DOHH2 (cell line): Measurements from ENCODE around the gene ADAMTSL1.

Experiments used
- H3F3A ChIP-seq: fragments of 200-600 bp; sonication (generic), shearing (Covaris generic); 2 replicates; pipeline ENCODE4 v1.6.0; 2016; ENCODE audit warnings: antibody characterized with exemption, mild to moderate bottlenecking; ENCODE audit not compliant: control insufficient read depth, insufficient read depth
- H3K27ac ChIP-seq: fragments of 200-600 bp; sonication (generic); 2 replicates; pipeline ENCODE4 v1.5.1; 2014; ENCODE audit warnings: low read depth, mild to moderate bottlenecking, low read length, moderate library complexity
- H3K27me3 ChIP-seq: fragments of 200-600 bp; sonication (generic); 2 replicates; pipeline ENCODE4 v1.6.1; 2014; ENCODE audit warnings: mild to moderate bottlenecking, low read length, mixed read lengths; ENCODE audit not compliant: control insufficient read depth
- H3K36me3 ChIP-seq: fragments of 200-600 bp; sonication (generic); 2 replicates; pipeline ENCODE4 v1.6.1; 2014; ENCODE audit warnings: mild to moderate bottlenecking, low read length, moderate library complexity, mixed read lengths; ENCODE audit not compliant: control insufficient read depth
- H3K4me1 ChIP-seq: fragments of 200-600 bp; sonication (generic); 2 replicates; pipeline ENCODE4 v1.6.1; 2014; ENCODE audit warnings: mild to moderate bottlenecking, low read length, mixed read lengths; ENCODE audit not compliant: control insufficient read depth
- H3K4me2 ChIP-seq: fragments of 200-600 bp; sonication (generic); 2 replicates; pipeline ENCODE4 v1.6.0; 2014; ENCODE audit warnings: mild to moderate bottlenecking, low read length, moderate library complexity
- H3K4me3 ChIP-seq: fragments of 200-600 bp; sonication (generic); 2 replicates; pipeline ENCODE4 v1.5.1; 2014; ENCODE audit warnings: mild to moderate bottlenecking, low read length, mixed read lengths
- H3K79me2 ChIP-seq: fragments of 200-600 bp; sonication (generic); 2 replicates; pipeline ENCODE4 v1.6.1; 2014; ENCODE audit warnings: mild to moderate bottlenecking, low read length, mixed read lengths; ENCODE audit not compliant: control insufficient read depth
- H3K9me2 ChIP-seq: fragments of 200-600 bp; sonication (generic); replicated peaks from 2 replicates; pipeline ENCODE4 v1.6.1; 2014; ENCODE audit warnings: mild to moderate bottlenecking, low read length, mixed read lengths; ENCODE audit not compliant: control insufficient read depth
- H3K9me3 ChIP-seq: fragments of 200-600 bp; sonication (generic); 2 replicates; pipeline ENCODE4 v1.6.1; 2014; ENCODE audit warnings: antibody characterized with exemption, low read length, mixed read lengths; ENCODE audit not compliant: control insufficient read depth, insufficient read depth
- H4K20me1 ChIP-seq: fragments of 200-600 bp; sonication (generic); 2 replicates; pipeline ENCODE4 v1.6.0; 2014; ENCODE audit warnings: low read depth, mild to moderate bottlenecking, antibody characterized with exemption, low read length, moderate library complexity; ENCODE audit not compliant: control insufficient read depth, insufficient read depth
- CTCF ChIP-seq: fragments of 200-600 bp; sonication (generic); IDR thresholded peaks from one replicate; pipeline ENCODE4 v1.5.1; 2014; ENCODE audit warnings: antibody characterized with exemption, mild to moderate bottlenecking, low read depth, low read length; ENCODE audit not compliant: poor library complexity, severe bottlenecking
- EZH2phosphoT487 ChIP-seq: fragments of 200-600 bp; sonication (generic); IDR thresholded peaks from 2 replicates; pipeline ENCODE4 v1.6.1; 2017; ENCODE audit warnings: borderline replicate concordance, mild to moderate bottlenecking, antibody characterized with exemption, low read length, moderate library complexity, mixed read lengths

ADAMTSL1 gene

GRCh38 chr9:18805386-18805785, 331.4 kb downstream of the ADAMTSL1 start:
- no peak overlapping the region for H3K4me2 ChIP-seq
- no peaks in the 10 kb centered on the region for H3F3A ChIP-seq
- no peaks in the 10 kb centered on the region for H3K9me3 ChIP-seq
- no peak overlapping the region for H3K27ac ChIP-seq
- no peaks in the 10 kb centered on the region for H3K36me3 ChIP-seq
- H3K27me3 ChIP-seq, result no peaks in the 10 kb centered on the region
- H4K20me1 ChIP-seq, result no peaks in the 10 kb centered on the region
- H3K9me2 ChIP-seq, result no peaks in the 10 kb centered on the region
- H3K4me1 ChIP-seq, result no peaks in the 10 kb centered on the region
- TF ChIP-seq CTCF (no peak), EZH2phosphoT487 (no peak)
- H3K79me2 ChIP-seq, result no peaks in the 10 kb centered on the region
- H3K4me3 ChIP-seq, result no peak overlapping the region

- H3K9me3 ChIP-seq, result no peaks in the 10 kb centered on the region
- no peaks in the 10 kb centered on the region for H3K9me2 ChIP-seq
- no peaks in the 10 kb centered on the region for H3K4me1 ChIP-seq
- no peaks in the 10 kb centered on the region for H3K27me3 ChIP-seq
- H3K27ac ChIP-seq, result no peak overlapping the region
- H3K4me3 ChIP-seq, result no peak overlapping the region
- no peaks in the 10 kb centered on the region for H3K79me2 ChIP-seq
- no peak overlapping the region for H3K4me2 ChIP-seq
- no peaks in the 10 kb centered on the region for H3K36me3 ChIP-seq
- H4K20me1 ChIP-seq, result no peaks in the 10 kb centered on the region
- H3F3A ChIP-seq, result no peaks in the 10 kb centered on the region
- no peak for TF ChIP-seq EZH2phosphoT487
- TF ChIP-seq CTCF, result no peak
Observed at GRCh38 chr9:18806232-18807080, 332.5 kb downstream of the ADAMTSL1 start.

GRCh38 chr9:18810581-18810980, 336.6 kb downstream of the ADAMTSL1 start:
- H3K36me3 ChIP-seq, result no peaks in the 10 kb centered on the region
- H3K27me3 ChIP-seq, result no peaks in the 10 kb centered on the region
- no peak overlapping the region for H3K27ac ChIP-seq
- no peaks in the 10 kb centered on the region for H3K9me3 ChIP-seq
- H3F3A ChIP-seq, result no peaks in the 10 kb centered on the region
- no peak overlapping the region for H3K4me2 ChIP-seq
- TF ChIP-seq EZH2phosphoT487 (no peak), CTCF (no peak)
- H3K79me2 ChIP-seq, result no peaks in the 10 kb centered on the region
- no peaks in the 10 kb centered on the region for H3K9me2 ChIP-seq
- H3K4me1 ChIP-seq, result no peaks in the 10 kb centered on the region
- no peak overlapping the region for H3K4me3 ChIP-seq
- no peaks in the 10 kb centered on the region for H4K20me1 ChIP-seq
